Adipocyte (in vitro differentiated cells): ENCODE measurements around the gene FBXL16.

Experiments used
- DNase-seq: peaks from one replicate; pipeline ENCODE4 v3.0.0-alpha.2; 2015; ENCODE audit warnings: low read depth
- H3K27me3 ChIP-seq: replicated peaks from 2 replicates; pipeline ENCODE4 v1.7.0; 2013; ENCODE audit warnings: mild to moderate bottlenecking, low read length, moderate library complexity; ENCODE audit not compliant: control insufficient read depth, insufficient read depth
- H3K36me3 ChIP-seq: 2 replicates; pipeline ENCODE4 v1.7.0; 2013; ENCODE audit warnings: low read length, mild to moderate bottlenecking, moderate library complexity; ENCODE audit not compliant: control insufficient read depth, insufficient read depth, severe bottlenecking
- H3K4me1 ChIP-seq: 2 replicates; pipeline ENCODE4 v1.7.0; 2013; ENCODE audit warnings: mild to moderate bottlenecking, low read length, moderate library complexity; ENCODE audit not compliant: control insufficient read depth, insufficient read depth
- H3K4me3 ChIP-seq: 2 replicates; pipeline ENCODE4 v1.7.0; 2013; ENCODE audit warnings: mild to moderate bottlenecking, low read length, moderate library complexity
- H3K9ac ChIP-seq: 2 replicates; pipeline ENCODE4 v1.7.0; 2013; ENCODE audit warnings: mild to moderate bottlenecking, low read length, moderate library complexity
- H3K9me3 ChIP-seq: 2 replicates; pipeline ENCODE4 v1.7.0; 2013; ENCODE audit warnings: mild to moderate bottlenecking, low read length, moderate library complexity; ENCODE audit not compliant: control insufficient read depth

The FBXL16 gene

DNA sequence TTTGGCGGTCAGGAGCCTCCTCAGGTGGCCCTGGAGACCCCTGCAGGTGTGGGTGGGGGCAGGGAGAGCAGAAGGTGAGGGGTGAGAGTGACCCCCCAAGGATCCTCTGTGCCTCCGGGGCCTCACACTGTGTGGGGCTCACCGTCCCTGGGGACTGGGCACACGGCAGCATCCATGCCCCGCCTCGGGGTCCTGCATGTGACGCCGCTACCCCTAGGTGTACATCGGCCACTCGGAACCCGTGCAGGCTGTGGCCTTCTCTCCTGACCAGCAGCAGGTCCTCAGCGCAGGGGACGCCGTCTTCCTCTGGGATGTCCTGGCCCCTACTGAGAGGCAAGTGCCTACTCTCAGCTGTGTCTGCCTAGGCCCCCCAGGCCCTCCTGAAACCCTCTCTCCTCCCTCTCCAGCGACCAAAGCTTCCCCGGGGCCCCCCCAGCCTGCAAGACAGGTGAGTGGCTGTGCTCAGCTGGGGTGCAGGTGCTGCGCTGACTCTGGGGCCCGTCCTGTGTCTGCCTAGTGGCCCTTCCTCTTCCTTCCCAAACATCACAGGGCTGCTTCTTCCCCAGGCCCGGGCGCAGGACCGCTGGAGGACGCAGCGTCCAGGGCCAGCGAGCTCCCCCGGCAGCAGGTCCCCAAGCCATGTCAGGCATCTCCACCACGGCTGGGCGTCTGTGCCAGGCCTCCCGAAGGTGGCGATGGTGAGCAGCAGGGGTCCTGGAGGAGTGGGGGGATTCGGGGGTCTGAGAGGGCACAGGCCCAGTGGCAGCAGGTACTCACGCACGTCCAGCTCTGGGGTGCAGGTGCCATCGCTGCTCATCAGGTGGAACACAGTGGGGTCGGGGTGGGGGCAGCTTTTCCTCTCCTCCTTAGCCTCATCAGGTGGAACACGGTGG lies 46.7 kb downstream of the FBXL16 start:
- no peaks in the 10 kb centered on the region for H3K4me1 ChIP-seq
- H3K9ac ChIP-seq, result no peak overlapping the region
- H3K9me3 ChIP-seq, result no peaks in the 10 kb centered on the region
- H3K27me3 ChIP-seq, result no peaks in the 10 kb centered on the region
- DNase-seq, result no peak
- no peak overlapping the region for H3K4me3 ChIP-seq
- peaks cover 9% of the 10 kb centered on the region for H3K36me3 ChIP-seq

- H3K27me3 ChIP-seq, result no peaks in the 10 kb centered on the region
- no peaks in the 10 kb centered on the region for H3K4me1 ChIP-seq
- H3K9me3 ChIP-seq, result no peaks in the 10 kb centered on the region
- H3K36me3 ChIP-seq, result peaks cover 9% of the 10 kb centered on the region
- no peak overlapping the region for H3K9ac ChIP-seq
- DNase-seq, result no peak
- H3K4me3 ChIP-seq, result no peak overlapping the region
Observed at GRCh38 chr16:657487-657886, 48.1 kb downstream of the FBXL16 start.

DNA sequence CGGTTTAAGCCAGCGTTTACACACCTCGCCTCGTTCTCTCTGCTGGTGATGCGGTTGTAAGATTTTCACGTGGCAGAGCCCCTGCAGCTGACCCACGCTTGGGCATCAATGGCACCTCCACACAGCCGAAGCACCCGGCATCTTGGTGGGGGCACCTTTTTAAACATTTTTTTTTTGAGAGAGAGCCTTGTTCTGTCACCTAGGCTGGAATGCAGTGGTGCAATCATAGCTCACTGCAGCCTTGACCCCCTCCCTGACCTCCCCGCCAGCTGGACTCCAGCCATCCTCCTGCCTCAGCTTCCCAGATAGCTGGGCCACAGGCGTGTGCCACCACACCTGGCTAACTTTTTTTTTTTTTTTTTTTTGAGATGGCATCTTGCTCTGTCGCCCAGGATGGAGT lies 51.6 kb downstream of the FBXL16 start:
- DNase-seq, result no peak
- Histone ChIP-seq H3K4me3 (no peak overlapping the region), H3K9me3 (no peaks in the 10 kb centered on the region), H3K36me3 (peaks cover 9% of the 10 kb centered on the region), H3K9ac (no peak overlapping the region), H3K27me3 (no peaks in the 10 kb centered on the region), H3K4me1 (peaks cover 4% of the 10 kb centered on the region)

- DNase-seq, result no peak
- Histone ChIP-seq H3K9ac (no peak overlapping the region), H3K4me3 (no peak overlapping the region), H3K4me1 (peaks cover 14% of the 10 kb centered on the region), H3K36me3 (no peaks in the 10 kb centered on the region), H3K9me3 (no peaks in the 10 kb centered on the region), H3K27me3 (no peaks in the 10 kb centered on the region)
Observed at GRCh38 chr16:652454-653305, 52.9 kb downstream of the FBXL16 start.

GRCh38 chr16:651844-652243 lies 53.8 kb downstream of the FBXL16 start:
- DNase-seq, result no peak
- peaks cover 22% of the 10 kb centered on the region for H3K4me1 ChIP-seq

GRCh38 chr16:649631-650030 lies 56.0 kb downstream of the FBXL16 start:
- Histone ChIP-seq H3K9ac (peak overlapping the region; percentile 84), H3K9me3 (no peaks in the 10 kb centered on the region), H3K4me1 (peaks cover 37% of the 10 kb centered on the region), H3K4me3 (peak overlapping the region; percentile 76), H3K27me3 (no peaks in the 10 kb centered on the region), H3K36me3 (no peaks in the 10 kb centered on the region)
- DNase-seq, result peak; percentile 43

More at GRCh38 chr16:651844-652243, 53.8 kb downstream of the FBXL16 start:
- H3K36me3 ChIP-seq, result no peaks in the 10 kb centered on the region
- no peak overlapping the region for H3K4me3 ChIP-seq
- H3K27me3 ChIP-seq, result no peaks in the 10 kb centered on the region
- H3K9ac ChIP-seq, result no peak overlapping the region
- no peaks in the 10 kb centered on the region for H3K9me3 ChIP-seq

- peaks cover 37% of the 10 kb centered on the region for H3K4me1 ChIP-seq
- H3K9ac ChIP-seq, result peak within 1 kb of the TSS; percentile 84
- no peaks in the 10 kb centered on the region for H3K9me3 ChIP-seq
- DNase-seq, result peak; percentile 97
- H3K36me3 ChIP-seq, result no peaks in the 10 kb centered on the region
- H3K27me3 ChIP-seq, result no peaks in the 10 kb centered on the region
- H3K4me3 ChIP-seq, result peak within 1 kb of the TSS; percentile 76
Observed at GRCh38 chr16:648781-649589, 56.6 kb downstream of the FBXL16 start, which contains the start of gene WDR90. Gene WDR90 (plus strand): TSS chr16:649365. CDS start chr16:649417, 52 bp downstream.

DNA sequence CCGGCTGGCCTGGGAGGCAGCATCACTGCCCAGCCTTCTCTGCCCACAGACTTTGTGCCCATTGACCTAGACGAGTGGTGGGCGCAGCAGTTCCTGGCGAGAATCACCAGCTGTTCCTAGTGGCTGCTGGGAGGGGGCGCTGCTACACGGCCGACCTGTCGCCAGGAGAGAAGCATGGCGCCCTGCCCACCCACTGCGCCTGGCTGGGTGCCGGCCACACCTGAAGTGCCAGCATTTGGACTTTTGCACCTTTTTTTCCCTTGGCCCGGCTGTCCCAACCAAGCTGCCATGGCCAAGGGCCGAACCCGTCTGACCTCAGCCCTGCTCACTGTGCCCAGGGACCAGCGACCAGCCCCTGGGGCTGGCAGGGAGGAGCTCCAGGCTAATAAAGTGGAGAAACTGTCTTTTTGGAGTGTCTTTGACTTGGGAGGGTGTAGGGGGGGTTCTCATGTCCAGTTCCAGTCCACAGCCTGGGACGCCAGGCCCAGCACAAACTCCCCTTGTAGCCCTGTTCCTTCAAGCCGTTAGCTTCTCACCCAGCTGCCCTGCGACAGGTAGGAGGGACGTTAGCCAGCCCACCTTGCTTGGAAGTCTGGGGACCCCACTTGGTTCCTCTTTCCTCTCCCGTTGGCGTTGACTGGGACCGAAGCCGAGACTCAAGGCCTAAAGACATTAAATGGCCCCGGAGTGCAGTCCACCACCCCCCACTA lies 57.4 kb downstream of the FBXL16 start:
- Histone ChIP-seq H3K9me3 (no peaks in the 10 kb centered on the region), H3K4me3 (peak overlapping the region; percentile 76), H3K9ac (peak overlapping the region; percentile 84), H3K27me3 (no peaks in the 10 kb centered on the region), H3K36me3 (no peaks in the 10 kb centered on the region), H3K4me1 (peaks cover 38% of the 10 kb centered on the region)
- peak; percentile 15 for DNase-seq

DNA sequence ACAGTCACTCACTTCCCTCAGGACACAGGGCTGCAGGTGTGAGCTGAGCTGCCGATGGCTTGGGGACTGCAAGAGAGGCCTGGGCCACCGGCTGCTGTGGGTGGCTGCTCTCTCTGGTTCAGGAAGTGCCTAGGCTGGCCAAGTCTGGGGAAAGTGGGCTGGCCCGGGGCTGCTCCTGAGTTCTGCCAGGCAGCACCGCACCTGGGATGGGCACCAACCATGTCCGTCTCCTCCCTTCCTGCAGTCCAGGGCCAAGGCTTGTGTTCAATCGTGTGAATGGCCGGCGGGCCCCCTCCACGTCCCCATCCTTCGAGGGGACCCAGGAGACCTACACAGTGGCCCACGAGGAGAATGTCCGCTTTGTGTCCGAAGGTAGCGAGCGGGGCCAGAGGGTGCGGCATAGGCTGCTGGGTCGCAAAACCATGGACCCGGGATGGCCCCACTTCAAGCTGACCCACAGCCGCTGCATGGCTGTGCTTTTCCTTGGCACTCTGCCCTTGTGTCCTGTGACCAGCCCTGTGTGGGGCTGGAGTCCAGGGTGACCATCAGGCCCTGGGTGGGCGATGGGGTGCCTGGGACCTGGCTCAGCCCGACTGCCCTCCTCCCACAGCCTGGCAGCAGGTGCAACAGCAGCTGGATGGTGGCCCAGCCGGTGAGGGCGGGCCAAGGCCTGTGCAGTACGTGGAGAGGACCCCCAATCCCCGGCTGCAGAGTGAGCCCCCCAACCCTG lies 58.3 kb downstream of the FBXL16 start:
- peaks cover 41% of the 10 kb centered on the region for H3K4me1 ChIP-seq

GRCh38 chr16:646679-647172 lies 58.9 kb downstream of the FBXL16 start:
- peak overlapping the region; percentile 60 for H3K9ac ChIP-seq
- no peak for DNase-seq

More for the DNA sequence above, 58.3 kb downstream of the FBXL16 start:
- no peak for DNase-seq
- Histone ChIP-seq H3K4me3 (no peak overlapping the region), H3K27me3 (no peaks in the 10 kb centered on the region), H3K36me3 (no peaks in the 10 kb centered on the region), H3K9me3 (no peaks in the 10 kb centered on the region), H3K9ac (no peak overlapping the region)

More at GRCh38 chr16:646679-647172, 58.9 kb downstream of the FBXL16 start:
- H3K4me3 ChIP-seq, result no peak overlapping the region
- peaks cover 41% of the 10 kb centered on the region for H3K4me1 ChIP-seq
- no peaks in the 10 kb centered on the region for H3K9me3 ChIP-seq
- no peaks in the 10 kb centered on the region for H3K36me3 ChIP-seq
- no peaks in the 10 kb centered on the region for H3K27me3 ChIP-seq
